ENCODE measurements around the gene IGF2BP2. TPM values are rescaled to one million over a fixed set of nuclear protein-coding genes. Genes with fewer than 3 reads are reported as not detected.
"Not testable (repeated sequence)": the region's sequence is repeated elsewhere in the genome, so short reads cannot be mapped to it uniquely, and the experiment has no call there.

The IGF2BP2 gene
- polyA plus RNA-seq, 1 experiment: 9.9 TPM

DNA sequence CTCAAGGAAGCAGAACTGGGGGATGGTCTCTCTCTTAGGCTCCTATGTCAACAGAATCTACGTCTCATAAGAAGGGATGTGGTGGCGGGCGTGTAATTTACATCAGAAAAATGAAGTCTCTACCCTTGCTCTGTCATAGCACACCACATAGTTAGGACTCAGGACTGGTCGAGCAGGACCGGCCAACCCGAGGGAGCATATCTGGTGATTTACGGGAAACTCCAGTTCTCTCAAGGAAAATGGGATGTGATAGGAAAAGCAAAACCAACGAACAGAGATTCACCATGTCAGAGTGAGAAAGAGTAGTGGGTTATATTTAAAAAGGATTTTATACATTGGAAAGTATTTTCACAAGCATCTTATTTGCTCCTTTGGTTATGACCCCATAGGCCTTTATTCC is 54.7 kb downstream of the IGF2BP2 start:
- TF ChIP-seq, protein P1, sequence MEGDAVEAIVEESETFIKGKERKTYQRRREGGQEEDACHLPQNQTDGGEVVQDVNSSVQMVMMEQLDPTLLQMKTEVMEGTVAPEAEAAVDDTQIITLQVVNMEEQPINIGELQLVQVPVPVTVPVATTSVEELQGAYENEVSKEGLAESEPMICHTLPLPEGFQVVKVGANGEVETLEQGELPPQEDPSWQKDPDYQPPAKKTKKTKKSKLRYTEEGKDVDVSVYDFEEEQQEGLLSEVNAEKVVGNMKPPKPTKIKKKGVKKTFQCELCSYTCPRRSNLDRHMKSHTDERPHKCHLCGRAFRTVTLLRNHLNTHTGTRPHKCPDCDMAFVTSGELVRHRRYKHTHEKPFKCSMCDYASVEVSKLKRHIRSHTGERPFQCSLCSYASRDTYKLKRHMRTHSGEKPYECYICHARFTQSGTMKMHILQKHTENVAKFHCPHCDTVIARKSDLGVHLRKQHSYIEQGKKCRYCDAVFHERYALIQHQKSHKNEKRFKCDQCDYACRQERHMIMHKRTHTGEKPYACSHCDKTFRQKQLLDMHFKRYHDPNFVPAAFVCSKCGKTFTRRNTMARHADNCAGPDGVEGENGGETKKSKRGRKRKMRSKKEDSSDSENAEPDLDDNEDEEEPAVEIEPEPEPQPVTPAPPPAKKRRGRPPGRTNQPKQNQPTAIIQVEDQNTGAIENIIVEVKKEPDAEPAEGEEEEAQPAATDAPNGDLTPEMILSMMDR (IDR thresholded peaks at IDR 0.05; ENCODE audit: low read depth, low read length): no peak

DNA sequence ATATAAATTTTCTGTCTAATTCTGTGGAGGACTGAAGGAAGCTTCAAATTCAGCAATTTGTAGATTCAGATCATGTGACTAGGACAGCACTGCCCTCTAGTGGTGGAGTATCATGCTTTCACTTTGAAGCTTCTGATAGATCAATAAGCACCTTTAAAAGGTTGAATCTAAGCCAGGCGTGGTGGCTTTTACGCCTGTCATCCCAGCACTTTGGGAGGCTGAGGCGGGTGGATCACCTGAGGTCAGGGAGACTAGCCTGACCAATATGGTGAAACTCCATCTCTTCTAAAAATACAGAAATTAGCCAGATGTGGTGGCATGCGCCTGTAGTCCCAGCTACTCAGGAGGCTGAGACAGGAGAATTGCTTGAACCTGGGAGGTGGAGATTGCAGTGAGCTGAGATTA is 56.3 kb downstream of the IGF2BP2 start:
- TF ChIP-seq, protein P1 (IDR thresholded peaks at IDR 0.05; ENCODE audit: low read depth, low read length): peak; percentile 72
- POLR2A ChIA-PET: interaction anchor here (1.1 kb wide), 1 partner anchor 110 kb away, joined by 6 read pairs; no protein-coding TSS in a partner anchor
- not testable (repeated sequence) for H3K27me3 ChIP-seq (ENCODE audit: control insufficient read depth, insufficient read depth, low read length)

More for the DNA sequence above, 54.7 kb downstream of the IGF2BP2 start:
- no peaks in the 10 kb centered on the region for H3K9me3 ChIP-seq (ENCODE audit: control insufficient read depth, insufficient read depth, low read length)
- DNase-seq (ENCODE audit: low read depth, low spot score): no peak
- H3K27me3 ChIP-seq (ENCODE audit: control insufficient read depth, insufficient read depth, low read length): no peaks in the 10 kb centered on the region
- POLR2A ChIA-PET: no interaction called here
- H3K4me3 ChIP-seq (ENCODE audit: low read depth, low read length): no peak overlapping the region
- no peak overlapping the region for H3K27ac ChIP-seq (ENCODE audit: low read depth, low read length)
- CTCF ChIA-PET: interaction anchor here (2.4 kb wide), 1 partner anchor 110 kb away, joined by 38 read pairs; no protein-coding TSS in a partner anchor

DNA sequence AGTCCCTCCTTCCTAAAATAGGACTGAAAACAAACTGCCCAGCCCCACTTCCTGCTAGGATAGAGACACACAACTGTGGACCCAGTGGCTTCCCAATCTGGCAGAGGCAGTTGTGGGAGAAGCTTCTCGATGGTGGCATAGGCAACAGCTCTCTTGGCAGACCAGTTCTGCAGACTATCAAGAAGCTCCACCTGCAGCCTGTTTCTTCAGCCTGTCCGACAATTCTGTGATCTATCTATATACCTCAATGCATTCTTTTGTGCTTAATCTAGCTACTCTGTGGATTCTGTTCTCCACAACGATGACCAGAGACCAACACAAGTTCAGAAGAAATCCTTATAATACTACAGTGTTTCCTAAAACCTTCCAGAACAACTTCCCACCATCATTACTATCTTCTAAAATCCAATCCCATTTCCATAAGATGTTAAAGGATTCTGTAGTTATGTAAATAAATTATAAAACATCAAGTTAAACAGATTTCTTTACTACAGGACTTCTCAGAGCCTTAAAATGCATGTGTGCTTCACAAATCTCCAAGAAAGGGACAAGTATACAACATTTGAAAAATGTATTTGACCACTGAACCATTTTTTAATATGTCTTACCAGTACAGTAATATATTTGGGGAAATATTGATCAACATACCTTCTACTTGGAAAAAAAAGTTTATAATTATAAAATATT is 57.7 kb downstream of the IGF2BP2 start:
- POLR2A ChIA-PET: no interaction called here

More for the DNA sequence above, 56.3 kb downstream of the IGF2BP2 start:
- not testable (repeated sequence) for H3K4me3 ChIP-seq (ENCODE audit: low read depth, low read length); H3K9me3 ChIP-seq (ENCODE audit: control insufficient read depth, insufficient read depth, low read length); H3K27ac ChIP-seq (ENCODE audit: low read depth, low read length)
- CTCF ChIA-PET: interaction anchor here (0.6 to 3.9 kb wide), 35 partner anchors 10 to 154 kb away, joined by 3 to 70 read pairs (median 4); no protein-coding TSS in a partner anchor
- peak; percentile 24 for DNase-seq (ENCODE audit: low read depth, low spot score)

DNA sequence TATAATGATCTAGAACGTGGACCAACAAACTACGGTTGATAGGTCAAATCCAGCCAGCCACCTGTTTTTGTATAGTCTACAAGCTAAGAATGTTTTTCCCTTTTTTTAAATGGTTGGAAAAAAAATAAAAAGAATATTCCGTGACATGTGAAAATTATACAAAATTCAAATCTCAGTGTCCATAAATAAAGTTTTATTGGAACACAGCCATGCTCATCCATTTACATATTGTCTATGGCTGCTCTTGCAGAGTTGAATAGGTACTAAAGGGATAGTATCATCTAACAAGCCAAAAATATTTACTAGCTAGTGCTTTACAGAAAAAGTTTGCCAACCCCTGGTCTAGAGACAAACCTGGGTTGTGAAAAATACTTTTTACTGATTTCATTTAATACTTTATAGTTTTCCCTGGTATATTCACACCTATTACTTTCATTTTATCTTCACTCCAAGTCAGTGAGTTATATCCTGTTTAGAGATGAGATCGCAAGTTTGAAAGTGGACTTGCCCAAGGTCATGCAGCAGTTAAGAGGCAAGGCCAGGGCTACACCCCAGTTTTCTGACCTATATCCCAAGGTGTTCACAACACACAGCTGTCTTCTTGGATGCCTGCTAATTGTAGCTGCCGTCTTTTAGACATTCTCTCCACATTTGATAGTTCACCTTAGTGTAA is 58.4 kb downstream of the IGF2BP2 start:
- CTCF ChIA-PET: interaction anchor here (0.7 to 5.7 kb wide), 6 partner anchors 9 to 113 kb away, joined by 3 to 70 read pairs (median 6); no protein-coding TSS in a partner anchor
- Histone ChIP-seq H3K4me3 (ENCODE audit: low read depth, low read length) (no peak overlapping the region), H3K27ac (ENCODE audit: low read depth, low read length) (no peak overlapping the region), H3K9me3 (ENCODE audit: control insufficient read depth, insufficient read depth, low read length) (no peaks in the 10 kb centered on the region), H3K27me3 (ENCODE audit: control insufficient read depth, insufficient read depth, low read length) (no peaks in the 10 kb centered on the region)
- POLR2A ChIA-PET: no interaction called here
- TF ChIP-seq, protein P1 (IDR thresholded peaks at IDR 0.05; ENCODE audit: low read depth, low read length): no peak
- DNase-seq (ENCODE audit: low read depth, low spot score): no peak

More for the DNA sequence above, 57.7 kb downstream of the IGF2BP2 start:
- no peaks in the 10 kb centered on the region for H3K27me3 ChIP-seq (ENCODE audit: control insufficient read depth, insufficient read depth, low read length)
- no peak overlapping the region for H3K27ac ChIP-seq (ENCODE audit: low read depth, low read length)
- TF ChIP-seq, protein P1 (IDR thresholded peaks at IDR 0.05; ENCODE audit: low read depth, low read length): no peak
- DNase-seq (ENCODE audit: low read depth, low spot score): no peak
- no peak overlapping the region for H3K4me3 ChIP-seq (ENCODE audit: low read depth, low read length)
- CTCF ChIA-PET: interaction anchor here (1.3 to 5.7 kb wide), 5 partner anchors 10 to 107 kb away, joined by 3 to 70 read pairs (median 7); no protein-coding TSS in a partner anchor
- no peaks in the 10 kb centered on the region for H3K9me3 ChIP-seq (ENCODE audit: control insufficient read depth, insufficient read depth, low read length)

DNA sequence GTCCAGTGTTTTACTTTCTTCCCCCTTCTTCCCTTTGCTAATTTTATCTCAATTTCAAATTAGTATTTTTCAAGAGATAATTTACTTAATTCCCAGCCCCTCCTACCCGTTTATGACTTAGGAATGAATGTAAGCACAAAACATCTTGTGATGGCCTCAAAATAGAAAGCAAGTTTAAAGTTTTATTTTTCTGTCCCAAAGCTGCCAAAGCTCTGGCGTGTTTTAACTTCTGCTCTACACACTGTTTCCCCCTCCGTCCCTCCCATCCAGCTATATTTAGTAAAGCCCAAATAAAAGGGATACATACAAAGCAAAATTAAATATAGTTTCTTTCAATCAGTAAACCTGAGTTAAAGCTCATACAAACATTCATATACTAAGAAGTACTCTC is 59.9 kb downstream of the IGF2BP2 start:
- H3K27ac ChIP-seq (ENCODE audit: low read depth, low read length): no peak overlapping the region
- H3K4me3 ChIP-seq (ENCODE audit: low read depth, low read length): no peak overlapping the region
- TF ChIP-seq, protein P1 (IDR thresholded peaks at IDR 0.05; ENCODE audit: low read depth, low read length): no peak
- DNase-seq (ENCODE audit: low read depth, low spot score): no peak
- POLR2A ChIA-PET: no interaction called here
- no peaks in the 10 kb centered on the region for H3K9me3 ChIP-seq (ENCODE audit: control insufficient read depth, insufficient read depth, low read length)
- CTCF ChIA-PET: interaction anchor here (1.3 to 5.7 kb wide), 3 partner anchors 29 to 105 kb away, joined by 4 to 32 read pairs (median 6); no protein-coding TSS in a partner anchor
- no peaks in the 10 kb centered on the region for H3K27me3 ChIP-seq (ENCODE audit: control insufficient read depth, insufficient read depth, low read length)

All from AG04450 (cell line).